MCF 10A (cell line): ENCODE data around the gene LDAH. TPM values are rescaled to one million over a fixed set of nuclear protein-coding genes. Genes with fewer than 3 reads are reported as not detected.

Source experiments
- BruUV-seq: library from RNA; stranded (reverse); fragments of 400-500 nt; replicated peaks from 2 replicates; lab custom pipeline; 2021; lab: Mats Ljungman, UMichigan
- CTCF ChIA-PET: fragments of 300-600 bp; sonication (Branson Sonifier 250); formaldehyde crosslinking; extraction: SDS; loops from one replicate; lab custom pipeline; 2021; ENCODE audit warnings: antibody characterized with exemption, inconsistent platforms; lab: Yijun Ruan, JAX
- POLR2A ChIA-PET: fragments of 300-600, 350-650 bp; sonication (Branson Sonifier 250); formaldehyde crosslinking; extraction: SDS; loops from one replicate; lab custom pipeline; 2020; ENCODE audit warnings: antibody characterized with exemption, inconsistent platforms; lab: Yijun Ruan, JAX
- DNase-seq: peaks from one replicate; pipeline ENCODE4 v3.0.0-alpha.2; 2018; ENCODE audit not compliant: unreplicated experiment
- H3K27ac Mint-ChIP-seq: one replicate; pipeline ENCODE4 v1.8.0; 2022; ENCODE audit warnings: mild to moderate bottlenecking, low read depth, mixed read lengths; ENCODE audit not compliant: unreplicated experiment
- H3K27me3 Mint-ChIP-seq: one replicate; pipeline ENCODE4 v1.8.0; 2022; ENCODE audit warnings: mixed read lengths; ENCODE audit not compliant: insufficient read depth, unreplicated experiment
- H3K36me3 Mint-ChIP-seq: one replicate; pipeline ENCODE4 v1.8.0; 2022; ENCODE audit warnings: mild to moderate bottlenecking, moderate library complexity, mixed read lengths; ENCODE audit not compliant: insufficient read depth, unreplicated experiment
- H3K4me1 Mint-ChIP-seq: one replicate; pipeline ENCODE4 v1.8.0; 2022; ENCODE audit warnings: mixed read lengths; ENCODE audit not compliant: insufficient read depth, unreplicated experiment
- H3K4me3 Mint-ChIP-seq: one replicate; pipeline ENCODE4 v1.8.0; 2022; ENCODE audit warnings: mild to moderate bottlenecking, moderate library complexity, mixed read lengths; ENCODE audit not compliant: unreplicated experiment
- H3K9me3 Mint-ChIP-seq: one replicate; pipeline ENCODE4 v1.8.0; 2022; ENCODE audit warnings: mixed read lengths; ENCODE audit not compliant: unreplicated experiment
- CTCF ChIP-seq: fragments of 200-600 bp; IDR thresholded peaks from one replicate; pipeline ENCODE4 v1.8.0; 2022; ENCODE audit warnings: antibody characterized with exemption, mild to moderate bottlenecking; ENCODE audit not compliant: unreplicated experiment
- intact Hi-C: fragments of 100-400 bp; cut with micrococcal nuclease; formaldehyde crosslinking; loops from 2 replicates; pipeline ENCODE4 v1.14.1; 2022
- total RNA-seq: library from RNA; stranded (reverse); gene quantifications from 2 replicates; pipeline ENCODE4 v1.2.3, GENCODE V29; 2022

The LDAH gene
- total RNA-seq, 1 experiment from 2014 or later, result 17.0 TPM

- Mint-ChIP-seq H3K27me3 (peaks cover 2% of the 10 kb centered on the region), H3K4me1 (peaks cover 6% of the 10 kb centered on the region)
- intact Hi-C loops, result no loop called here
These were observed 151.7 kb downstream of the LDAH start for GRCh38 chr2:20671036-20671735.

GRCh38 chr2:20670315-20671035 is 152.4 kb downstream of the LDAH start:
- Mint-ChIP-seq H3K27me3 (peaks cover 9% of the 10 kb centered on the region), H3K27ac (no peak overlapping the region), H3K4me1 (peaks cover 6% of the 10 kb centered on the region), H3K36me3 (peaks cover 7% of the 10 kb centered on the region), H3K9me3 (no peaks in the 10 kb centered on the region), H3K4me3 (no peak overlapping the region)
- intact Hi-C loops, result no loop called here
- CTCF ChIA-PET, result interaction anchor here (10.6 kb wide), 1 partner anchor 8 kb away, joined by 127 read pairs; no protein-coding TSS in a partner anchor
- DNase-seq, result no peak
- TF ChIP-seq CTCF, result no peak
- POLR2A ChIA-PET, result interaction anchor here (0.6 kb wide), 1 partner anchor 462 kb away, joined by 4 read pairs; no protein-coding TSS in a partner anchor
- BruUV-seq, result no TSS peak

More at GRCh38 chr2:20671036-20671735, 151.7 kb downstream of the LDAH start:
- BruUV-seq, result no TSS peak
- DNase-seq, result no peak
- no peaks in the 10 kb centered on the region for H3K9me3 Mint-ChIP-seq
- H3K36me3 Mint-ChIP-seq, result peaks cover 7% of the 10 kb centered on the region
- TF ChIP-seq CTCF, result no peak
- ChIA-PET CTCF (interaction anchor here (0.7 to 10.6 kb wide), 2 partner anchors 9 to 10 kb away, joined by 3 to 127 read pairs; no protein-coding TSS in a partner anchor), POLR2A (no interaction called here)
- H3K27ac Mint-ChIP-seq, result no peak overlapping the region
- H3K4me3 Mint-ChIP-seq, result no peak overlapping the region

GRCh38 chr2:20669562-20670314 is 153.2 kb downstream of the LDAH start:
- TF ChIP-seq CTCF, result no peak
- Mint-ChIP-seq H3K4me3 (no peak overlapping the region), H3K27ac (no peak overlapping the region), H3K4me1 (no peaks in the 10 kb centered on the region), H3K9me3 (no peaks in the 10 kb centered on the region), H3K27me3 (peaks cover 16% of the 10 kb centered on the region), H3K36me3 (peaks cover 13% of the 10 kb centered on the region)
- ChIA-PET POLR2A (interaction anchor here (0.6 kb wide), 1 partner anchor 463 kb away, joined by 4 read pairs; no protein-coding TSS in a partner anchor), CTCF (interaction anchor here (0.9 to 10.6 kb wide), 2 partner anchors 8 to 19 kb away, joined by 3 to 127 read pairs; partner anchors contain the start of gene HS1BP3)
- no TSS peak for BruUV-seq
- DNase-seq, result no peak
- intact Hi-C loops, result no loop called here
